HEK293 (cell line): ENCODE results near the gene DNMT3L.
A peak's percentile ranks its signal among the peaks of the same experiment; 100 is the strongest.

ENCODE experiments used
- CTCF ChIA-PET: fragments of 350-600 bp; formaldehyde crosslinking; extraction: SDS; loops from one replicate; lab custom pipeline; 2021; ENCODE audit warnings: antibody characterized with exemption; lab: Yijun Ruan, JAX
- POLR2A ChIA-PET: fragments of 300-600 bp; formaldehyde crosslinking; extraction: SDS; loops from one replicate; lab custom pipeline; 2020; ENCODE audit warnings: antibody characterized with exemption, inconsistent platforms; lab: Yijun Ruan, JAX
- H3K27ac ChIP-seq: fragments of 200-500 bp; sonication (Bioruptor generic); 2 replicates; pipeline ENCODE4 v1.5.1; 2014; ENCODE audit warnings: low read depth, low read length, control low read depth, inconsistent platforms; ENCODE audit errors: extremely low read depth
- H3K36me3 ChIP-seq, 2 experiments: fragments of 200-500 bp in 1 of 2; sonication (Bioruptor generic) in 1 of 2; 1 replicate in 1 of 2; 2 replicates in 1 of 2; pipeline ENCODE4 v1.5.1; 2014 to 2017; ENCODE audit warnings: inconsistent platforms in 2 of 2, low read length in 2 of 2; ENCODE audit not compliant: control insufficient read depth in 2 of 2, insufficient read depth in 1 of 2
- H3K4me1 ChIP-seq: fragments of 200-500 bp; sonication (Bioruptor generic); 2 replicates; pipeline ENCODE4 v1.5.1; 2014; ENCODE audit warnings: mild to moderate bottlenecking, low read length, inconsistent platforms; ENCODE audit not compliant: control insufficient read depth, insufficient read depth
- H3K4me3 ChIP-seq: 2 replicates; pipeline ENCODE4 v1.5.1; 2011; ENCODE audit warnings: low read depth, mild to moderate bottlenecking, control low read depth, low read length, moderate library complexity
- H3K9me3 ChIP-seq: fragments of 200-500 bp; sonication (Bioruptor generic); 2 replicates; pipeline ENCODE4 v1.5.1; 2014; ENCODE audit warnings: low read depth, low read length, inconsistent platforms; ENCODE audit not compliant: control insufficient read depth, insufficient read depth
- EGR2 ChIP-seq: fragments of 450-650 bp; formaldehyde crosslinking; IDR thresholded peaks from 2 replicates; pipeline ENCODE4 v1.5.1; 2016; ENCODE audit warnings: low read depth, missing biosample characterization, missing genetic modification characterization
- GLIS1 ChIP-seq: fragments of 450-650 bp; formaldehyde crosslinking; IDR thresholded peaks from 2 replicates; pipeline ENCODE4 v1.5.1; 2016; ENCODE audit warnings: missing biosample characterization, missing genetic modification characterization
- KLF16 ChIP-seq: fragments of 450-650 bp; formaldehyde crosslinking; IDR thresholded peaks from 2 replicates; pipeline ENCODE4 v1.5.1; 2017; ENCODE audit warnings: missing biosample characterization, missing genetic modification characterization
- PATZ1 ChIP-seq: fragments of 450-650 bp; formaldehyde crosslinking; IDR thresholded peaks from 2 replicates; pipeline ENCODE4 v1.5.1; 2016; ENCODE audit warnings: missing biosample characterization, missing genetic modification characterization
- ZBTB20 ChIP-seq: fragments of 450-650 bp; formaldehyde crosslinking; IDR thresholded peaks from 2 replicates; pipeline ENCODE4 v1.5.1; 2016; ENCODE audit warnings: missing biosample characterization, missing genetic modification characterization
- ZEB2 ChIP-seq: fragments of 450-650 bp; formaldehyde crosslinking; IDR thresholded peaks from 2 replicates; pipeline ENCODE4 v1.5.1; 2016; ENCODE audit warnings: missing biosample characterization, missing genetic modification characterization
- ZFHX2 ChIP-seq: fragments of 450-650 bp; formaldehyde crosslinking; conservative IDR thresholded peaks from 2 replicates; pipeline ENCODE4 v1.5.1; 2016; ENCODE audit warnings: missing biosample characterization, missing genetic modification characterization
- ZIC2 ChIP-seq: fragments of 450-650 bp; formaldehyde crosslinking; IDR thresholded peaks from 2 replicates; pipeline ENCODE4 v1.5.1; 2016; ENCODE audit warnings: missing biosample characterization, missing genetic modification characterization
- ZNF132 ChIP-seq: fragments of 450-650 bp; formaldehyde crosslinking; IDR thresholded peaks from 2 replicates; pipeline ENCODE4 v1.5.1; 2017; ENCODE audit warnings: missing biosample characterization, missing genetic modification characterization, borderline replicate concordance
- ZNF211 ChIP-seq: fragments of 450-650 bp; formaldehyde crosslinking; IDR thresholded peaks from 2 replicates; pipeline ENCODE4 v1.5.1; 2016; ENCODE audit warnings: low read depth, missing biosample characterization, missing genetic modification characterization
- ZNF362 ChIP-seq: fragments of 450-650 bp; formaldehyde crosslinking; IDR thresholded peaks from 2 replicates; pipeline ENCODE4 v1.5.1; 2016; ENCODE audit warnings: missing biosample characterization, missing genetic modification characterization
- ZNF391 ChIP-seq: fragments of 450-650 bp; formaldehyde crosslinking; IDR thresholded peaks from 2 replicates; pipeline ENCODE4 v1.5.1; 2016; ENCODE audit warnings: low read depth, missing biosample characterization, missing genetic modification characterization, borderline replicate concordance
- ZNF404 ChIP-seq: fragments of 450-650 bp; formaldehyde crosslinking; IDR thresholded peaks from 2 replicates; pipeline ENCODE4 v1.5.1; 2017; ENCODE audit warnings: missing biosample characterization, missing genetic modification characterization
- ZNF433 ChIP-seq: fragments of 450-650 bp; formaldehyde crosslinking; IDR thresholded peaks from 2 replicates; pipeline ENCODE4 v1.5.1; 2016; ENCODE audit warnings: missing biosample characterization, missing genetic modification characterization, low read depth
- ZNF530 ChIP-seq: fragments of 450-650 bp; formaldehyde crosslinking; IDR thresholded peaks from 2 replicates; pipeline ENCODE4 v1.5.1; 2016; ENCODE audit warnings: low read depth, missing biosample characterization, missing genetic modification characterization
- ZNF585B ChIP-seq: fragments of 450-650 bp; formaldehyde crosslinking; IDR thresholded peaks from 2 replicates; pipeline ENCODE4 v1.5.1; 2016; ENCODE audit warnings: missing biosample characterization, missing genetic modification characterization
- ZNF629 ChIP-seq: fragments of 450-650 bp; formaldehyde crosslinking; IDR thresholded peaks from 2 replicates; pipeline ENCODE4 v1.5.1; 2017; ENCODE audit warnings: missing biosample characterization, missing genetic modification characterization
- ZNF670 ChIP-seq: fragments of 450-650 bp; formaldehyde crosslinking; IDR thresholded peaks from 2 replicates; pipeline ENCODE4 v1.5.1; 2016; ENCODE audit warnings: missing biosample characterization, missing genetic modification characterization, low read depth
- ZNF76 ChIP-seq: fragments of 450-650 bp; formaldehyde crosslinking; IDR thresholded peaks from 2 replicates; pipeline ENCODE4; 2016; ENCODE audit warnings: low read depth, missing biosample characterization, missing genetic modification characterization, borderline replicate concordance
- TF ChIP-seq, protein P1 (sequence below): fragments of 450-650 bp; formaldehyde crosslinking; IDR thresholded peaks from 2 replicates; pipeline ENCODE4 v1.5.1; 2016; ENCODE audit warnings: missing biosample characterization, missing genetic modification characterization
- TF ChIP-seq, protein P2 (sequence below): fragments of 450-650 bp; formaldehyde crosslinking; IDR thresholded peaks from 2 replicates; pipeline ENCODE4 v1.5.1; 2016; ENCODE audit warnings: missing biosample characterization, missing genetic modification characterization

DNMT3L gene

GRCh38 chr21:44291936-44292811 is 30.5 kb upstream of the DNMT3L start (continued):
- TF ChIP-seq EGR2 (tag by site-specific recombination) (no peak), ZNF670 (tag by site-specific recombination) (no peak), ZNF530 (tag by site-specific recombination) (no peak), ZEB2 (no peak), ZNF585B (no peak), ZNF404 (tag by site-specific recombination) (no peak), ZNF132 (no peak)
- TF ChIP-seq, protein P1, sequence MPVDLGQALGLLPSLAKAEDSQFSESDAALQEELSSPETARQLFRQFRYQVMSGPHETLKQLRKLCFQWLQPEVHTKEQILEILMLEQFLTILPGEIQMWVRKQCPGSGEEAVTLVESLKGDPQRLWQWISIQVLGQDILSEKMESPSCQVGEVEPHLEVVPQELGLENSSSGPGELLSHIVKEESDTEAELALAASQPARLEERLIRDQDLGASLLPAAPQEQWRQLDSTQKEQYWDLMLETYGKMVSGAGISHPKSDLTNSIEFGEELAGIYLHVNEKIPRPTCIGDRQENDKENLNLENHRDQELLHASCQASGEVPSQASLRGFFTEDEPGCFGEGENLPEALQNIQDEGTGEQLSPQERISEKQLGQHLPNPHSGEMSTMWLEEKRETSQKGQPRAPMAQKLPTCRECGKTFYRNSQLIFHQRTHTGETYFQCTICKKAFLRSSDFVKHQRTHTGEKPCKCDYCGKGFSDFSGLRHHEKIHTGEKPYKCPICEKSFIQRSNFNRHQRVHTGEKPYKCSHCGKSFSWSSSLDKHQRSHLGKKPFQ (tag by site-specific recombination): no peak
- TF ChIP-seq, protein P2, sequence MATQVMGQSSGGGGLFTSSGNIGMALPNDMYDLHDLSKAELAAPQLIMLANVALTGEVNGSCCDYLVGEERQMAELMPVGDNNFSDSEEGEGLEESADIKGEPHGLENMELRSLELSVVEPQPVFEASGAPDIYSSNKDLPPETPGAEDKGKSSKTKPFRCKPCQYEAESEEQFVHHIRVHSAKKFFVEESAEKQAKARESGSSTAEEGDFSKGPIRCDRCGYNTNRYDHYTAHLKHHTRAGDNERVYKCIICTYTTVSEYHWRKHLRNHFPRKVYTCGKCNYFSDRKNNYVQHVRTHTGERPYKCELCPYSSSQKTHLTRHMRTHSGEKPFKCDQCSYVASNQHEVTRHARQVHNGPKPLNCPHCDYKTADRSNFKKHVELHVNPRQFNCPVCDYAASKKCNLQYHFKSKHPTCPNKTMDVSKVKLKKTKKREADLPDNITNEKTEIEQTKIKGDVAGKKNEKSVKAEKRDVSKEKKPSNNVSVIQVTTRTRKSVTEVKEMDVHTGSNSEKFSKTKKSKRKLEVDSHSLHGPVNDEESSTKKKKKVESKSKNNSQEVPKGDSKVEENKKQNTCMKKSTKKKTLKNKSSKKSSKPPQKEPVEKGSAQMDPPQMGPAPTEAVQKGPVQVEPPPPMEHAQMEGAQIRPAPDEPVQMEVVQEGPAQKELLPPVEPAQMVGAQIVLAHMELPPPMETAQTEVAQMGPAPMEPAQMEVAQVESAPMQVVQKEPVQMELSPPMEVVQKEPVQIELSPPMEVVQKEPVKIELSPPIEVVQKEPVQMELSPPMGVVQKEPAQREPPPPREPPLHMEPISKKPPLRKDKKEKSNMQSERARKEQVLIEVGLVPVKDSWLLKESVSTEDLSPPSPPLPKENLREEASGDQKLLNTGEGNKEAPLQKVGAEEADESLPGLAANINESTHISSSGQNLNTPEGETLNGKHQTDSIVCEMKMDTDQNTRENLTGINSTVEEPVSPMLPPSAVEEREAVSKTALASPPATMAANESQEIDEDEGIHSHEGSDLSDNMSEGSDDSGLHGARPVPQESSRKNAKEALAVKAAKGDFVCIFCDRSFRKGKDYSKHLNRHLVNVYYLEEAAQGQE: no peak

GRCh38 chr21:44291078-44291935 is 29.6 kb upstream of the DNMT3L start:
- CTCF ChIA-PET: no interaction called here
- H3K9me3 ChIP-seq: no peaks in the 10 kb centered on the region
- POLR2A ChIA-PET: no interaction called here
- peak; percentile 49 for TF ChIP-seq EGR2 (tag by site-specific recombination)
- no peak for TF ChIP-seq ZNF629 (tag by site-specific recombination)
- TF ChIP-seq ZFHX2 (tag by site-specific recombination): peak; percentile 40
- no peak overlapping the region for H3K4me3 ChIP-seq
- H3K27ac ChIP-seq: no peak overlapping the region
- H3K4me1 ChIP-seq: no peaks in the 10 kb centered on the region
- no peaks in the 10 kb centered on the region for H3K36me3 ChIP-seq

DNA sequence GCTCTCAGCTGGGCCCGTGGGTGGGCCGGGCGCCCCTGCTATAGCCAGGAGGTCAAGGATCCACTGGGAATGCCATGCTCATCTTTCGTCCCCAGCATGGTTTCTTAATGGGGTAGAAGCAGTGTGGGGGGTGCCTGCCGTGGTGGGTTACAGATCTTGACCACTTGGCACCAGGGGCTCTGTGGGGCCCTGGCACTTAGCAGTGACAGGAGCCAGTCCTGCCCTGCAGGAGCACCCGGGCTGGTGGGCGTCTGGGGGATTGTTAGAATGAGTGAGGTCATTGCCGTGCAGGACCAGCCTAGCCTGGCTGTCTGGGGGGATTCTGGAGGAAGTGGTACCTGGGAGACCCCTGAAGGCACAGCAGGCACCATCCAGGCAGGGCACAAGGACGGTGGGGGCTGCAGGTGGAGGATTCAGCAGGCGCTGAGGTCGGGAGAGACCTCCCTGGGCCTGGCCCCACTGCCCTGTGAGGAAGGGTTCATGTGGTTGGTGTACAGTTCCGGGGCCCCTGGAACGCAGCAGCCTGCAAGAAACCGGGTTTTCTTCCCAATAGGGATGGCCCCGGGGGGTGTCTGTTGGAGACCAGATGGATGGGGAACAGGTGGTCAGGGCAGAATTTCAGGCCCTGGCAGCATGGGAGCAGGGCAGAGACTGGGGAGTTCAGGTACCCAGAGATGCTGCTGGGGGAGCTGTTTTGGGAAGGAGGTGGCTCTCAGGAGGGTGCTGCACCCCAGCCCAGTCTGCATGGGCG is 28.8 kb upstream of the DNMT3L start:
- Histone ChIP-seq H3K4me1 (no peaks in the 10 kb centered on the region), H3K4me3 (no peak overlapping the region), H3K27ac (no peak overlapping the region), H3K36me3 (no peaks in the 10 kb centered on the region), H3K9me3 (no peaks in the 10 kb centered on the region)
- POLR2A ChIA-PET: no interaction called here
- CTCF ChIA-PET: no interaction called here
- TF ChIP-seq ZNF433 (tag by site-specific recombination) (no peak), GLIS1 (tag by site-specific recombination) (peak; percentile 6; the same call in 1 of the 2 replicates), EGR2 (tag by site-specific recombination) (peak; percentile 47; the same call in 1 of the 2 replicates), ZBTB20 (0 out of 2 replicates have a peak, but pooled peaks have one; percentile 37), ZFHX2 (tag by site-specific recombination) (peak; percentile 58), ZNF362 (tag by site-specific recombination) (no peak), ZNF211 (no peak), PATZ1 (tag by site-specific recombination) (peak; percentile 10; the same call in 1 of the 2 replicates), KLF16 (no peak), ZNF76 (tag by site-specific recombination) (no peak), ZNF391 (tag by site-specific recombination) (no peak), ZIC2 (tag by site-specific recombination) (peak; percentile 32; the same call in 1 of the 2 replicates)
